ENCODE data around the gene VSIG2.

Gene VSIG2

GRCh38 chr11:124748100-124748418 is 4.0 kb downstream of the VSIG2 start:
- DNase-seq, result no peak

- DNase-seq, result no peak
These were observed 4.5 kb downstream of the VSIG2 start for GRCh38 chr11:124747406-124748099.

- peak; percentile 69 for DNase-seq
These were observed 5.3 kb downstream of the VSIG2 start for GRCh38 chr11:124746621-124747243.

- DNase-seq, result peak; percentile 44
These were observed 6.0 kb downstream of the VSIG2 start for GRCh38 chr11:124745835-124746620.

- no peak for DNase-seq
These were observed 6.7 kb downstream of the VSIG2 start for GRCh38 chr11:124745270-124745834.

GRCh38 chr11:124743050-124743449 is 9.0 kb downstream of the VSIG2 start:
- no peak for DNase-seq

- no peak for DNase-seq
These were observed 9.5 kb downstream of the VSIG2 start for GRCh38 chr11:124742555-124742954.

GRCh38 chr11:124740277-124740882 is 11.7 kb downstream of the VSIG2 start:
- peak; percentile 20 for DNase-seq

GRCh38 chr11:124739479-124740276 is 12.4 kb downstream of the VSIG2 start, which contains the start of gene NRGN:
Gene NRGN, plus strand, starts transcription at chr11:124739942. Its CDS starts 143 bp downstream, at chr11:124740085.
- DNase-seq, result peak; percentile 90

GRCh38 chr11:124738713-124739478 is 13.2 kb downstream of the VSIG2 start:
- no peak for DNase-seq

- no peak for DNase-seq
These were observed 14.3 kb downstream of the VSIG2 start for GRCh38 chr11:124737638-124738305.

- DNase-seq, result no peak
These were observed 15.3 kb downstream of the VSIG2 start for GRCh38 chr11:124736736-124737135.

GRCh38 chr11:124732230-124732629 is 19.8 kb downstream of the VSIG2 start:
- no peak for DNase-seq

- no peak for DNase-seq
These were observed 22.5 kb downstream of the VSIG2 start for GRCh38 chr11:124729571-124729970.

GRCh38 chr11:124728134-124728533 is 23.9 kb downstream of the VSIG2 start:
- DNase-seq, result no peak

GRCh38 chr11:124727474-124727873 is 24.6 kb downstream of the VSIG2 start:
- no peak for DNase-seq

- DNase-seq, result no peak
These were observed 26.3 kb downstream of the VSIG2 start for GRCh38 chr11:124725719-124726105.

- no peak for DNase-seq
These were observed 26.9 kb downstream of the VSIG2 start for GRCh38 chr11:124724979-124725718.

GRCh38 chr11:124722176-124722575 is 29.9 kb downstream of the VSIG2 start:
- no peak for DNase-seq

- DNase-seq, result no peak
These were observed 32.5 kb downstream of the VSIG2 start for GRCh38 chr11:124719534-124719933.

Data from NCI-H146 (cell line).